GM12875 (cell line): ENCODE data around the gene PLA2R1.

Experiments
- H3K4me3 ChIP-seq: one replicate; pipeline ENCODE4 v1.5.1; 2011; ENCODE audit warnings: low read depth, low read length, control low read depth
- TF ChIP-seq, protein P1 (sequence below): IDR thresholded peaks from 2 replicates; pipeline ENCODE4 v1.5.1; 2011; ENCODE audit warnings: low read depth, mild to moderate bottlenecking, control low read depth, inconsistent platforms, low read length, moderate library complexity, borderline replicate concordance; ENCODE audit not compliant: insufficient read depth

PLA2R1 gene

DNA sequence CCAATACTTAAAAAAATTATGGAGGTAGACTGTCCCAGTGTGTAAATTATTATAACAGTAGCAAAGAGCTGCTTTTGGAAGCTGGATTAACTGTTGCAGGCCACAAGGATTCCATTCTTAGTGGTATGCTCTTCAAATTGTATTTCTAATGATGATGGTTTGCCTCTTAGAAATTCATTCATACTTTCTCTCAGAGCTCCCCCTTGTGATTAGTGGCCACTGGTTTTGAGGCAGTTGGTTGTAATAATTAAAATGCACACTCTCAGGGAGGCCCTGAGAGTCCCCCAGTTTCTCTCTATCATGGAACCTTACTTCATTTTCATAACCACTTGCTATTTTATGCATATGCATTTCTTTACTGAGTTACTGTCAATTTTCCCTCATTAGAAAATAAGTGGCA lies 122.5 kb downstream of the PLA2R1 start:
- TF ChIP-seq, protein P1, sequence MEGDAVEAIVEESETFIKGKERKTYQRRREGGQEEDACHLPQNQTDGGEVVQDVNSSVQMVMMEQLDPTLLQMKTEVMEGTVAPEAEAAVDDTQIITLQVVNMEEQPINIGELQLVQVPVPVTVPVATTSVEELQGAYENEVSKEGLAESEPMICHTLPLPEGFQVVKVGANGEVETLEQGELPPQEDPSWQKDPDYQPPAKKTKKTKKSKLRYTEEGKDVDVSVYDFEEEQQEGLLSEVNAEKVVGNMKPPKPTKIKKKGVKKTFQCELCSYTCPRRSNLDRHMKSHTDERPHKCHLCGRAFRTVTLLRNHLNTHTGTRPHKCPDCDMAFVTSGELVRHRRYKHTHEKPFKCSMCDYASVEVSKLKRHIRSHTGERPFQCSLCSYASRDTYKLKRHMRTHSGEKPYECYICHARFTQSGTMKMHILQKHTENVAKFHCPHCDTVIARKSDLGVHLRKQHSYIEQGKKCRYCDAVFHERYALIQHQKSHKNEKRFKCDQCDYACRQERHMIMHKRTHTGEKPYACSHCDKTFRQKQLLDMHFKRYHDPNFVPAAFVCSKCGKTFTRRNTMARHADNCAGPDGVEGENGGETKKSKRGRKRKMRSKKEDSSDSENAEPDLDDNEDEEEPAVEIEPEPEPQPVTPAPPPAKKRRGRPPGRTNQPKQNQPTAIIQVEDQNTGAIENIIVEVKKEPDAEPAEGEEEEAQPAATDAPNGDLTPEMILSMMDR: peak; percentile 29; the same call in 1 of the 2 replicates
- H3K4me3 ChIP-seq: no peak overlapping the region

DNA sequence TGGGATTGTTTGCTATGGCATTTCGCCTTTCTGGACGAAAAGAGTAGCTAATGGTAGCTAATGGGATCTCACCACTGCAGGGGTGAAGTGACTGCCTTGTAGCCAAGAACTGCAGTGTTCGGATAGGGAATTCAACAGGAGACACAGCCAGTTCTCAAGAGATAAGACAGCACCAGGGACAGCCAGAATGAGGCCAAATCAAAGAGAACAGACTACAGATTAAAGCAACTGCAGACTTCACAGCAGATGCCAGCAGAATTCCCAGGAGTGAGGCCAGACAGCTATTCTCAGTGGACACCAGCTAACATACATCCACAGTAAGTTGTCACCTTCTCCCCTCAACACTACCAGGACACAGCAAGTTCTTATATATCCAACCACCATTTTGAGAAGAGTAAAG lies 124.0 kb downstream of the PLA2R1 start:
- no peak overlapping the region for H3K4me3 ChIP-seq
- TF ChIP-seq, protein P1: no peak

DNA sequence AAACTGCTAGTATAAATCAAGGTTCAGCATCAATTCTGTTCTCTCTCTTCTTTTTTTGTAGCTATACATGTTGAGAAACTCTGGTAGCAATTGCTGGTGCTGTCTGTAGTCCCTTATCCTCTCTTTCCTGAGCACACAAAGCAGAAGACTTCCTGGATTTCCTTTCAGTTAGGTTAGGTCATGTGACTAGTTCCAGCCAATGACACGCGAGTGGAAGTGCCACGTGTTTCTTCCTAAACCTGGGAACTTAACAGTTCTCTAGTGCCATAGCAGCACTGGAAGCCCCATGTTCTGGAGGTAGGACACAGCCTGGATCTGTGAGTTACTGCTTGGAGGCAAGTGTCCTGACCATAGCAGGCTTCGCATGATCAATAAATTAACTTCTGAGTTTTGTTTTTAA lies 125.9 kb downstream of the PLA2R1 start:
- H3K4me3 ChIP-seq: no peak overlapping the region
- TF ChIP-seq, protein P1: no peak

DNA sequence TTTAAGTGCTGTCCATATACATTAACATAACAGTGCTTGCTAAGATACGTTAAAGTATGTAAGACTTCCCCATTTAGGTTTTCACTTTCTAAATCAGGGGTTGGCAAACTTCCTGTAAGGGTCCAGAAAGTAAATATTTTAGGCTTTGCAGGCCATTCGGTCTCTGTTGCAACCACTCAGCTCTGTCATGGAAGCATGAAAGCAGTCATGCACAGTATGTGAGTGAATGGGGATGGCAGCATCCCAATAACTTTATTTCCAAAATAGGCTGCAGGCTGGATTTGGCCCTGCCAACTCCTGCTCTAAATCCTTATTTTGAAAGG lies 128.7 kb downstream of the PLA2R1 start:
- no peak overlapping the region for H3K4me3 ChIP-seq
- TF ChIP-seq, protein P1: no peak

DNA sequence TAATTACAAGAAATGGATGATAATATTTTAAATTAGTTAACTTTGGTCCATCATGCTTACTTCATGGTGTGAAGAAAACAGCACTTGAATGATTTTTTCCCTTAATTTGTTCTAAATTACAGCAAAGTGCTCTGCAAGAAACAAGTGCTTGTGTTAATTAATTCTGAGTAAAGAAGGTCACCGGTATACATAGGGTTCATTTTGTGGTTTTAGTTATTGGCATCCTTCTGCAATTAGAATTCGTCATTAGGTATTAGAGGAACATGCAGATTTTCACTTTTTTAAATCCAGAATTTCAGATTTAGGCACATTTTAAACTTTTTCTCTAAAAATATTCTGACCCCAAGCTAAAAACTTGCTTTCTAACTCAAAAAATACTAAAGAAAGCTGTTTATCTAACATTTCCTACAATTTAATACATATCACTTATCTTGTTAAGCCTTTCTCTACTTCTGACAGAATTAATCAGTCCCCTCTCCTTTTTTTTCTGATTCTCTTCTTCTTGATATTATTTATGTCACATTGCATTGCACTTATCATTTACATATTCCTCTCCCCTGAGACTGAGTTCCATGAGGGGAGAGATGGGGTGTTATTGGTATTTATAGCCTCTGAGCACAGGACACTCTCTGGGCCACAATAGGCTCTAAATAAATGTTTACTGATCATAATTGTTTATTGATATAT lies 129.2 kb downstream of the PLA2R1 start:
- TF ChIP-seq, protein P1: no peak
- no peak overlapping the region for H3K4me3 ChIP-seq

DNA sequence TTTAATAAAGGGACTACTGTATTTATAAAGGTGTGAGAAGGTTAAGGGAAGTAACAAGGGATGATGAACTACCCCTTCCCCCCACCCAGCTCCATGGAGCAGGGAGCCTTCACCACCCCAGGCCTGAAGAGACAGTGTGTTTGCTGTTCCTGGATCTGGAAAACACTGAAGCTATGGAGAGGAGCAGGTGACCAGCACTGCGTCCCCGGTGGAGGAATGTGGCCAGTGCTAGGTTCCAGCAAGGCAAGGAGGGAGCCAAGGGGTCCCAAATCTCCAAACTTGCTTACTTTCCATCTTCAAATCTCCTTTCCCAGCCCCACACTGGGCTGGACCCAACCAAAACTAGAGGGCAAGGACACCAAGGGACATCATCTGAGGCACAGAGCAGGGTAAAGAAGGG lies 135.7 kb downstream of the PLA2R1 start:
- TF ChIP-seq, protein P1: no peak
- no peak overlapping the region for H3K4me3 ChIP-seq

DNA sequence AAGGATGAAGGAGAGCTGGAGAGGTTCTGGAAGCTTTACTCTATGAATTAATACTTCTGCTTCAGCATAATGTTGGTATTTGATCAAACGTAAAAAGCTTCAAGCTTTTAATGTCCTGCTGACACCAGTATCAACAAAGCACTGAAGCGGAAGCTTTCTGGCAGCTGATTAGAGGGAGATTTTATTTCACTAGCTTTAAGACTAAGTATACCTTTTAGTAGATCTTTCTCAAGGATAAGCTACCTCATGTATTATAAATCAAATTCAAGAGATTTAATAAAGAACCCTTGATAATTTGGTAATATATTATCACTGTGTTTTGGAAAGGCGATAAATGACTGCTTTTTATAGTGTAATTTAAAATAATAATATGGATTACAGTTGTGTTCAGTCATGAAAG lies 136.4 kb downstream of the PLA2R1 start:
- H3K4me3 ChIP-seq: no peak overlapping the region
- TF ChIP-seq, protein P1: no peak
